ENCODE results near the gene PYGB.

The PYGB gene

DNA sequence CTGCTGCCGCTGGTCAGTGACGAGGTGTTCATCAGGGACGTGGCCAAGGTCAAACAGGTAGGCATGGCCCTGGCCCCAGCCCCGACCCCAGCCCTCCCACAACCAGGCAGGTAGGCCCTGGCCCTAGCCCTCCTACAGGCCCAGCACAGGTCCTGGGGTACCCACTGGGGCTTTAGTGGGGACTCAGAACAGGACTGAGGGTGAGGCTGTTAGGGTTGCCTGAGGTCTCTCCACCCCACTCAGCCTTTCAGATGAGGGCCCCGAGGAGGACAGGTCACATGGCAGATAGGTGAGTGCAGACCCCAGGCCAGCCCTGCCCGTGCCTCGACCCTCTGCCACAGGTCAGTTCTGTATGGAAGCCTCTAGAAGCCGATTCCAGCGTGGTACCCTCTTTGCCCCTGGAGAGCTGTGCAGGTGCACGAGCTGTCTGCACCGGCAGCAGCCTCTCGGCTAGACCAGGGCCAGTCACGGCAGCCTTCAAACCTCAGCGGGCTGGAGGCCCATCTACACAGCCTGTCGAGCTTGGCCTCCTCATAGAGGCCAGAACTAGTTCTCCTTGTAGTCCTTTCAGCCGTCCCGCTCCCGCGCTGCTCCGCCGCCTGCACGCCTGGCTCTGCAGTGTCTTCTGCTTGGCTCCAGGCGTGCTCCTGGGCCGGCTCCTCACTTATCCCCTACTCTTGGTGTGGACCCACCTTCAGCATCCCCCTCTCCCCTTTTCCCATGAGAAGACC is 35.5 kb downstream of the PYGB start:
- no peak for DNase-seq

DNA sequence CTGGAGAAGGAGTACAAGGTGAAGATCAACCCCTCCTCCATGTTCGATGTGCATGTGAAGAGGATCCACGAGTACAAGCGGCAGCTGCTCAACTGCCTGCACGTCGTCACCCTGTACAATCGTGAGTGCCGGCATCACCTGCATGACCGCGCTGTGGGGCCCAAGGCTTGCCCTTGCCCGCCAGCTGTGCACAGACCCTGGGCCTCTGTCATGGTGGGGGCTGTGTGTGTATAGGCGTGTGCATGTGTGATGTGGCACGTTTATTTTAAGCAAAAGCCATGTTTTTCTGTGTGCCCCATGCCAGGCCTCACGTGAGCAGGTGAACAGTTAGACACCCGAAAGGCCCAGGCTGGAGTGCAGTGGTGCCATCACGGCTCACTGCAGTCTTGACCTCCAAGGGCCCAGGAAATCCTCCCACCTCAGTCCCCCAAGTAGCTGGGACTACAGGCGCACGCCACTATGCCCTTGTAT is 36.3 kb downstream of the PYGB start:
- DNase-seq = no peak

DNA sequence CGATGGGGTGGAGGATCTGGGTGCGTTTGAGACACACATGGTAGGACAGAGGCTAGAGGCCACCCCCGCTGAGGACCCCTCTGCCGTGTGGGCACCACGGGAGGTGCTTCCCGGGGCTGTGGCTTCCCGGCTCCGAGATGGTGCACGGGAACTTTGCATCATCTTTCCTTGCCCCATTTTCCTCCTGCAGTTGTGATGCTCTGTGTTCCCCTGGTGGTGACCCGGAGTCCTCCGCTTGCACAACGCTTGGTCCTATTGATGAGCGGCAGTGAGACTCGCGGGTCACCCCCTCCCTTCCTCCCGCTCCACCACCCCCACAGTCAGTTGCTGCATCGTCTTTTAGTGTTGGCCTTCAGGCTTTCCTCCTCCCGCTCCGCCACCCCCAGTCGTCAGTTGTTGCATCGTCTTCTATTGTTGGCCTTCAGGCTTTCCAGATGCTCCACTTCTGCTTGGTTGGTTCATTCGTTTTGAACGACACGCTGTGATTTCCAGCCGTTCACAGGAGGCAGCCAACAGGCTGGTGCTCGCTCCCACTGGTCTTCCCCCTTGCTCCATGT is 37.3 kb downstream of the PYGB start:
- DNase-seq = peak; percentile 82

DNA sequence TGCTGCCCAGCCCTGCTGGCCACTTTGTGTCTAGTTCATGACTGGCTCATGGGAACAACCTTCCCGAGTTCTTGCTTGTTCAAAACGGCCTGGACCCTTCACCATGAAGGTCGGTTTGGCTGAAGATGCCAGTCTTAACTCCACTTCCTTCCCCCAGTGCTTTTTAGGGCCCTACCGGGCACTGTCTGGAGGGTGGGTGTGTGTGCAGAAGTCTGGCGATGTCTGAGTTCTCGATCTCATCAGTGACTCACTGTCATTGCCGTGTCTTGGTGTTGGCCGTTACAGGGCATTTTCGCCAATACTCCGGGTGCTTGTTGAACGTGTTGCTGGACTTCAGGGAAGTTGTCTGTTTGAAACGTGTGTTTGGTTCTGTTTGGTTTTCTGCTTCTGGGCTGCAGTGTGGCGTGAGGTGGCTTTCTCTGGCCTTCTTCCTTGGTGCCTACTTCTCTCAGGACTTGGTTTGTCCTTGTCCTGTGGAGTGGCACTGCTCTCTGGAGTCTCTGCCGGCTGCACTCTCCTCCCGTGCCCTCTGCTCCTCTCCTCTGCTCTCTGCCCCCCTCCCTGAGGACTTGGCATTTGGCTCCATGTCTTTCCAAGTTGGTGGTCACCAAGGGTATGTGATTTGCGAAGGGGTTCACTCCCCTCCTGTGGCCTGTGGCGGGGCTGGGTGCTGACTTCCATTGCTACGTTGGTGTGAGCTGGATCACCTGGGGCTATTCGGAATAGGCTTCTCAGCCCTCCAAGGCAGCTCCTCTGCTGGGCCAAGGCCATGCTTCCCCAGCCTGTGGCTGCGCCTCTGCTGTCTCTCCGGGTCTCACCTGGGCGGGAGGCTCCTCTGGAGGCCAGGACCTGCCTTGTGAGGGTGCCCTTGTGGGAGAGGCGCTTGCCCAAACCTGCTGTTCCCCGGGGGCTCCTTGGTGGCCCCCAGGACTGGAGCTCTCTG is 38.2 kb downstream of the PYGB start:
- no peak for DNase-seq

DNA sequence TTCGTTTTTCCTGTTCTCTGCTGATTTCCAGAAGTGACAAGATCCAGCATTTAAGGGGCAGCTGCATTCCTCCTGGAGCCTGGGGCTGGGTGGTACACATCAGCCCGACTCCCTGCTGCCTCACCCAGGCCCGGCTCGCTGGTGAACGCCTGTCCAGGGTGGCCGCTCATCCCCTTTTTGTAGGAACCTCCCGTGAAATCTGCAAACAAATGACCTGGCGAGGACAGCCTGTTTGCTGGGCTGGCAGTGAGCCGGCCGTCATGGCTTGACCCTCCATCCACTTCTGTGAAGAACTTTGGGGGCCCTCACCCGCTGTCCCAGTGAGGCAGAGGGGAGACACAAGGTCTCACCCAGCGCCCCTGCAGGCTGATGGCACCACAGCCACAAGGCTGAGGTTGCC is 39.0 kb downstream of the PYGB start:
- DNase-seq = no peak

DNA sequence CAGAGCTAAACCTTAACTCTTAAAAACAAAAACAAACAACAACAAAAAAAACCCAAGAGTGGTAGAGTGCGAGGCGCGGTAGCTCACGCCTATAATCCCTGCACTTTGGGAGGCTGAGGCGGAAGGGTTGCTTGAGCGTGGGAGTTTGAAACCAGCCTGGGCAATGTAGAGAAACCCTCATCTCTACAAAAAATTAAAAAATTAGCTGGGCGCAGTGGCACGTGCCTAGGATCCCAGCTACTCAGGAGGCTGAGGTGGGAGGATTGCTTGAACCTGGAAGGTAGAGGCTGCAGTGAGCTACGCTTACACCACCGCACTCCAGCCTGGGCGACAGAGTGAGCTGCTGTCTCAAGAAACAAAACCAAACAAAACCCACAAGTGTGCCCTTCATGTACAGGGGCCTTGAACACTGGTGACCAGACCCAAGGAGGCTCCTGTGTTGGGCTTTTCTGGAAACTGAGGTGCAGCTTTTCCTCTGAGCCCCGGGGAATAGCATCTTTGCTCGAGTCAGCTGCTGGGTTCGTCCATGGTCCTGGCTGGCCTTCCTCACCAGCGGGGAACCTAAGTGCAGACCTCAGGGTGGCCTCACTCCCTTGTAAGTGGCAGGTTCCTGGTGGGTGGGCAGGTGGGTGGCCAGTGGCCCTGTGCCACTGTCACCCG is 39.9 kb downstream of the PYGB start:
- no peak for DNase-seq

DNA sequence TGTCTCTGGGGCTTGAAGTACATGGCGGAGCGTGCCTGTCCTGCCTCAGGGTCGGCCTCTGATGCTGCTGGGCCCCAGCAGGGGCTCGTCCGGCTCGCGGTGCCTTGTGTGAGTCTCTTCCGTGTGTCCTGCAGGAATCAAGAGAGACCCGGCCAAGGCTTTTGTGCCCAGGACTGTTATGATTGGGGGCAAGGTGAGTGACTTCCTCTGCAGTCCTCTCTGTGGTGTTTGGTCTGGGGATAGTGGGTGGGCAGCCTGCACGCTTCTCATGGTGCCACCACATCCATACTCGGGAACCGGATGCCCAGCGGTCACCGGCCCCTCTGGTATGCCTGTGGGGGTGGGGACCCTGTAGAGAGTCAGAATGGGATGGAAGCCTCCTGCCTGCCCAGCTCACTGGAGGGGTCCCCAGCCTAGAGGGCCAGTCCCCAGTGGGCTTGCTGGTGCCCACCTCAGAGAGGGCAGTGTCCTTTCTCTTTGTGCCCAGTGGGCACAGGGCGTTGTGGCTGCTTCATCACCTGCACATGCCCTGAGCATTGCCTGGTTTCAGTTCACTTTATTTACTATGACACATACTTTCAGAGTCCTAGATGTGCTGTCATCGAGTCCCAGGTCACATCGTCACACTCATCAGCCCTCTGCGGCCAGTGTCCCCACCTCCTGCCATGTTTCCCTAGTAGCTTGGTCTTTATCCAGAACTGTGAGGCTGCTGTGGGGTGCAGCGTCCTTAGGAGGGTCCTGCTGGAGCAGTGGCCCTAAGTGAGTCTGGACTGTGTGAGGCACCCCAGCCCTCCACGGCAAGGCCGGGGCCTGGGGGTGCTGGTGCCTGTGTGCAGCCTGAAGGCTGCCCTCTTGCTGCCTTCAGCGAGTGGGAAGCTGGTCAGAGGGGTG is 40.7 kb downstream of the PYGB start:
- DNase-seq = no peak

DNA sequence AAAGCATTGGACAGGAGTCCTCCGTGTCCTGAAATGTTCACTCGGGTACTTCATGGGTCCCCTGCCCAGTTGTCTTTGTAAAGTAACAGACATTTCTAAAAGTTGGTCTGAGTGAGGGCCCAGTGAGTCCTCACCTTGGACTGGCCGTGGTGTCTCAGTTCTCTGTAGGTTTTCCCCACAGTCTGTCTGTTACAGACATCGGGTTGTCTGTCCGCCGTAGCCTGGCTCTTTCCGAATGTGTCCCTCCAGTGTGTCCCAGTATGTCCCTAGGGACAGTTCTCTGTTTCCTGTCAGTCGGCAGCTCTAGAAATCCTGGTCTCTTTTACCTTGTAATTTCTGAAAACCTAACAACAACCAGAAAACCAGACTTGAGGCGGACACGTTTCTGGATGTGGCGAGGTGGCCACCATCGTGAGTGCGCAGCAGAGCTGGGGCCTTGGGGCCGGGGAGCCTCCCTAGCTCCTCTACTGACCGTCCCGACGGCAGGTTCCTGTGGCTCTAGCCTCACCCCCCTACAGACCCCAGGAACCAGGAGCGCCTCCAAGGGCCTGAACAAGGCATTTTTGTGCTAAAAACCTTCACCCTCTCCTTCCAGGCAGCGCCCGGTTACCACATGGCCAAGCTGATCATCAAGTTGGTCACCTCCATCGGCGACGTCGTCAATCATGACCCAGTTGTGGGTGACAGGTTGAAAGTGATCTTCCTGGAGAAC is 42.2 kb downstream of the PYGB start:
- no peak for DNase-seq

DNA sequence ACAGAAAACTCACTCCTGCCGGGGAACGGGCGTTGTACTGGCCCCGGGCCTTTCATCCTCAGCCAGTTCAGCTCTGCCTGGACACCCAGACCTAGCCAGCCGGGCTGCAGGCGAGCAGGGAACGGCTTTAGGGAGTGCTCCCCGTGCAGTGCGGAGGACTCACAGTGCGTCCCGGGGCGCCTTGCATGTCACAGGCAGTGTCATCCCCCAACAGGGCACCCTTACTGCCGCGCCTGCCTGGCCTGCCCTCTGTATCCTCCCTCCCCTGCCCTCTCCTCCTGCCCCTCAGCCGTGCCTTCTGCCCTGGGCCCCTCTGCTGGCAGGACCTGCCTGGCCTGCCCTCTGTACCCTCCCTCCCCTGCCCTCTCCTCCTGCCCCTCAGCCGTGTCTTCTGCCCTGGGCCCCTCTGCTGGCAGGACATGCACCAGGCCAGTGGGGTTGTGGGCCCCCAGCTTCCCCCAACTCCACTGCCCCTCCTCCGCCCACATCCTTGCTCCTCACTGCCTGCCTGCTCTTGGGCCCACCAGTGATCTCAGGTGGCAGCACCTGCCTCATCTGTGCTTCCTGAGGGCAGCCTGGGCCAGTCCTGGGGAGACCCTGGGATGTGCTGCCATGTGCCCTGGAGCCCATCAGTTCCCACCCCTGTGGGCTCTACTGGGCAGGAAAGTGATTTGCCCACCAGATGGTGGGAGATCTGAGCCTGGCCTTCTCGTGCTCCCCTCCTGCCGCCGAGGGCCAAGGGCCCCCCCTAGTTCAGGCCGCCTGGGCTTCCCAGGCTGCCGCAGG is 43.0 kb downstream of the PYGB start:
- DNase-seq = no peak

DNA sequence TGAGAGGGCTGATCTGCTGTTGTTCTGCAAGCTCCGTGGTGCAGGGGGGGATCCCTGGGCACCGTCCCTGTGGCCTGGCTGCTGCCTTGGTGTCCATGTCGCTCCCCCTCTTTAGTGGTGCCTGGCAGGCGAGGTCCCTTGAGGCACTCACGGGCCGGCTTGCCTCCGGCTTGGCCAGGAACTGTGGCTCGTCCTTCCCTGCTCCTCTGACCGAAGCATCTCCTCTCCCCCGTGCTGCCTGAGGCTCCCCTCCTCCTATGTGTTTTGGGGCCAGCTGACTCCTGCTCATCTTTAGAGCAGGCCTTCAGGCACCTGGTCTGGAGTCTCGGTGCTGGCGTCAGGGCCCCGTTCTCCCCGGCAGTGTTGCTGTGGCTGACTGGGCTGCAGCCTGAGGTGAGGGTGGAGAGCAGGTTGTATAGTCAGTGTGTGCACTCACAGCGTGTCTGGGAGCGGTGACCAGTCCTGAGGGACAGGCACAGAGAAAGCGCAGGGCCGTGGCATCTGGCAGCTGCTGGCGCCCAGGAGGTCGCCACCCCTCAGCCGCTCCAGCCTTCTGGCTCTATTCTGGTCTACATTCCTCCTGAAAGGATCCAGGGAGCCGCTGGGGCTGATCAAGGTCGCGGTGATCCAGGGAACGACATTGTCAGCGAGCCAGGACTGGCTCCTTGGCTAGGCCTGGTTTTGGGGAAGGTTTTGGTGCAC is 43.7 kb downstream of the PYGB start:
- no peak for DNase-seq

DNA sequence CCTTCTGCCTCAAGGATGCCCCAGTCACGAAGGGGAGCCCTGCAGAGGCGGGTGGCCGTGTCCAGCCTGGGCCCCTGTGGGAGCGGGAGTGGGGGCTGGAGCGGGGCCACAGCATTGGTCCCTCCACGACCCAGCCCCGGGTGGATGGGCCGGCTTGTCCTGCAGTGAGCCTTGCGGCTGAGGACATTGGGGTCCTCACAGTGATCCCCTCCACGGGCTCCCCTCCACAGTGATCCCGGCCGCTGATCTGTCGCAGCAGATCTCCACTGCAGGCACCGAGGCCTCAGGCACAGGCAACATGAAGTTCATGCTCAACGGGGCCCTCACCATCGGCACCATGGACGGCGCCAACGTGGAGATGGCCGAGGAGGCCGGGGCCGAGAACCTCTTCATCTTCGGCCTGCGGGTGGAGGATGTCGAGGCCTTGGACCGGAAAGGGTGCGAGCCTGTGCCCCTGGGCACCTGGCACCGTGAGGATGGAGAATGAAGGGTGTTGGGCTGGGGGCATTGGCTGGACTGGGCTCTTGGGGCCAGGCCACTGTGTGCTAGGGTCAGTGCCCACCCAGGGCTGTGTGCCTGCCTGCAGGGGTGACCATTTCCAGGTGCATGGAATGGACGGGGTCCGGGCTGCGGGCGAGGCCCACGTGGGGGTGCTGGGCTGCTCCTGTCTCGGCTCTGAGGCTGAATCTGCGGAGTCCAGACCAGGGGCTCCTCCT is 44.4 kb downstream of the PYGB start:
- no peak for DNase-seq

DNA sequence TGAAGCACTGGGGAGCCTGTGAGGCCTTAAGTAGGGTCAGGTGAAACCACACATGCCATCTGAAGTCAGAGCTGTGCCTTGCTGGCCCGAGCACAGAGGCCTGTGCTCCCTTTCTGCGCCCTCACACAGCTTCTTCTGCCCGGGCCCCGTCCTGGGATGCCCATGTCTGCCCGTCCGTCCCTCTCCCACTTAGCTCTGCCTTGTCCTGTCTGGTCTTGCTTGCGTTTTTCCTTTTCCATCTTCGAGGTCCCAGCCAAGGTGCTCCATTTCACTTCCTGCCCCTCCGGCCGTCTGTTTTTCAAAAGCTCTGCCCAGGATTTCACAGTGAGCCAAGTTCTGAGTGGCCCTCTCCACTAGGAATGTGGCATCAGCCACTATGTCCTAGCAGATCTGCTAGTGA is 45.6 kb downstream of the PYGB start:
- DNase-seq = no peak

DNA sequence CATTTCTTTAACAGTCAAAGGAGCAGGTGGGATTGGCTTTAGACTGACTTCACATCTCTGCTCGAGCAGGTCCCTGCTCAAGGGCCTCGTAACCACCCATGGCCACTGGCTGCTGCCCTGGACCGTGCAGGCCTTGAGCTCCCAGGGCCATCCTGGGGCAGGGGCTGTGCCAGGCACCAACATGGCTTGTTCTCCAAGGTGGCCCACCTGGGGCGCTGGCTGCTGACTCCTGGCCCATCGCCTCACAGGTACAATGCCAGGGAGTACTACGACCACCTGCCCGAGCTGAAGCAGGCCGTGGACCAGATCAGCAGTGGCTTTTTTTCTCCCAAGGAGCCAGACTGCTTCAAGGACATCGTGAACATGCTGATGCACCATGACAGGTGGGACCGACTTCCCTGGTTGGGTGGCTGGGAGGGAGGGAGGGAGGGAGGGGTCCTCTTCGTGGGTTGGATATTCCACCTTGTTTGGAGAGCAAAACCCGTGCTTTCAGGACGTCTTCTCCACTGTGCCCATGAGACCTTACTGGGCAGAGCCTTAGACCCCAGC is 46.1 kb downstream of the PYGB start:
- no peak for DNase-seq

DNA sequence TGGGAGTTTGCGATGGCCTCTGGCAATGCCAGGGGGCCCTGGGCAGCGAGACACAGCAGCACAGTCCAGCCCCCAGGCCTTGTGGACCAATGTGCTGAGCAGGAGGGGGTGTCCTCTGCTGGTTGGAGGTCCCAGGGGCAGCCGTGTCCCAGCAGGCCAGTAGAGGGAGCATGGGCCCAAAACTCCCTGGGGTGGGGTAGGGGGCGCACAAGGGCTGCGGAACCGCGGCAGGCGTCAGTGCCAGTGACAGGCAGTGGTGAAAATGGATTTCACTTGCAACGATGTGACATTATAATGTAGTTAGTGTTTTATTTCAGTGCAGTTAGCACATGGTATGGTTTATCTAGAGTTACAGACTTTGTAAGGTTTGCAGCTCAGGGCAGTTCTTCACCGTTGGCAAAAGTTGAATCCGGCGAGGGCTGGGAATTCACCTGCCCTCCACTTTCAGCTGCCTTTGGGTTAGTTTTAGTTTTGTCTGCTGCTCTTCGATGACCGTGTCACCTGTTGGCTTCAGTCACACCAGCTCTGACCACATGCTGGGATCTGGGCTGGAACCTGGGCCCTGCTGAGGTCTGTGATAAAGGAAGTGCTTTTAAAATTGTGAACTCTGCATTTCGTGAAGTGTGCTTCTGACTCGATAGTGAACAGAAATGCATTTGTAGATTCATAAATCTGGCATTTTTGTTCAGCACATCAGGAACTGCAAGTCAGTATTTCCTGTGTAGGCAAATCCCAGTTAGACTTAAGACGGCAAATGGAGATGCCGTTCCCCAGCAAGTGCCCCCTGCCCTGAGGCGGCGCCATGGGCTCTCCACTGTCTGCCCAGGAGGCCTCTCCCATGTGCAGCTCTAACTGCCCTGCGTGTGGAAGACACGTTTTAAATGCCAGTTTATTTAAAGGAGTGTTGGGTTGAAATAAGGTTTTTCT is 46.8 kb downstream of the PYGB start:
- peak; percentile 43 for DNase-seq

DNA sequence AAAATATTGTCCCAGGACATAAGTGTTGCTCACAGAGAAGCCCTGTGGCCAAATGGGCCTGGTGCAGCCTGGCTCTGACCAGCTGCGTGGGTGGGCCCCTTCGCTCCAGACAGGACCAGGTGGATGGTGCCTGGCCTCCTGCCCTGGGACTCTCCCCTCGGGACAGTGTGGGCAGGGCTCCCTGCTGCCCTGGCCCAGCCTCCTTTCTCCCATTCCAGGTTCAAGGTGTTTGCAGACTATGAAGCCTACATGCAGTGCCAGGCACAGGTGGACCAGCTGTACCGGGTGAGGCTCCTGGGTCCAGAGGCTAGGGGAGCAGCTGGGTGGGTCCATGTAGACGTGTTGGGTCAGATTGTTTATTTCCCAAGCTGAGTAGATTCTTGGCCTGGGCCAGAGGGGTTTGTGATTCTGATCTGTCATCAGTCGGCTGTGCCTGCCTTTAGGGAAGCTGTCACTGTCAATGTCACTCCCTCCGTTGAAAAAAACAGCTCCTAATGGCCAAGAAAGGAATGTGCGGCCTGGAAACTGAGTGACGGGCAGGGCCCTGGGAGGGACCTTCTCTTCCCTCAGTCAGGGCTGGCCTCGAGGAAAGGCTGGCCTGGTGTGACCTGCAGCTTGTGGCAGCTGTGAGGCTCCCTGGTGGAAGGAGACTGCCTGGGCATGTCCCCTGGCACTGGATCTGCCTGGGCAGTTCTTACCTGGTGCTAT is 47.7 kb downstream of the PYGB start:
- DNase-seq = no peak

DNA sequence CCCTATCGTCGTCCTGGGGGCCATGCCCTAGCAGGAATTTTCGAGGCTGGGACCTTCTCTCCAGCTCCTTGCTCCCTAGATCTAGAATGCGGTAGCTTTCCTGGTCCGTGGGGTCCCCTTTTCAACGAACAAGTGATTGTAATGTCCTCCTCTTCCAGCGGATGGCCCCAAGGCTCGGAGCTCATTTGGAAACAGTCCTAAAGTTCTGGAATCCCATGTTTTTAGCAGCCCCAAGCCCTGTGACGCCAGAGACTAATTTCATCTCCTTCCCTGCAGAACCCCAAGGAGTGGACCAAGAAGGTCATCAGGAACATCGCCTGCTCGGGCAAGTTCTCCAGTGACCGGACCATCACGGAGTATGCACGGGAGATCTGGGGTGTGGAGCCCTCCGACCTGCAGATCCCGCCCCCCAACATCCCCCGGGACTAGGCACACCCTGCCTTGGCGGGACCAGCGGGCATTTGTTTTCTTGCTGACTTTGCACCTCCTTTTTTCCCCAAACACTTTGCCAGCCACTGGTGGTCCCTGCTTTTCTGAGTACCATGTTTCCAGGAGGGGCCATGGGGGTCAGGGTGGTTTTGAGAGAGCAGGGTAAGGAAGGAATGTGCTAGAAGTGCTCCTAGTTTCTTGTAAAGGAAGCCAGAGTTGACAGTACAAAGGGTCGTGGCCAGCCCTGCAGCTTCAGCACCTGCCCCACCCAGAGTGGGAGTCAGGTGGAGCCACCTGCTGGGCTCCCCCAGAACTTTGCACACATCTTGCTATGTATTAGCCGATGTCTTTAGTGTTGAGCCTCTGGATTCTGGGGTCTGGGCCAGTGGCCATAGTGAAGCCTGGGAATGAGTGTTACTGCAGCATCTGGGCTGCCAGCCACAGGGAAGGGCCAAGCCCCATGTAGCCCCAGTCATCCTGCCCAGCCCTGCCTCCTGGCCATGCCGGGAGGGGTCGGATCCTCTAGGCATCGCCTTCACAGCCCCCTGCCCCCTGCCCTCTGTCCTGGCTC is 48.5 kb downstream of the PYGB start:
- no peak for DNase-seq

Measured in NCI-H1694 treated with DMSO at 0.1 percent for 48 hours (cell line).